Measurements from ENCODE around the gene ZCCHC3.

ZCCHC3 gene

GRCh38 chr20:286508-286907 is 10.9 kb upstream of the ZCCHC3 start:
- no peak for DNase-seq

- DNase-seq, result no peak
Measured at GRCh38 chr20:288956-289692, 8.2 kb upstream of the ZCCHC3 start.

- no peak for DNase-seq
Measured at GRCh38 chr20:289693-290083, 7.7 kb upstream of the ZCCHC3 start.

DNA sequence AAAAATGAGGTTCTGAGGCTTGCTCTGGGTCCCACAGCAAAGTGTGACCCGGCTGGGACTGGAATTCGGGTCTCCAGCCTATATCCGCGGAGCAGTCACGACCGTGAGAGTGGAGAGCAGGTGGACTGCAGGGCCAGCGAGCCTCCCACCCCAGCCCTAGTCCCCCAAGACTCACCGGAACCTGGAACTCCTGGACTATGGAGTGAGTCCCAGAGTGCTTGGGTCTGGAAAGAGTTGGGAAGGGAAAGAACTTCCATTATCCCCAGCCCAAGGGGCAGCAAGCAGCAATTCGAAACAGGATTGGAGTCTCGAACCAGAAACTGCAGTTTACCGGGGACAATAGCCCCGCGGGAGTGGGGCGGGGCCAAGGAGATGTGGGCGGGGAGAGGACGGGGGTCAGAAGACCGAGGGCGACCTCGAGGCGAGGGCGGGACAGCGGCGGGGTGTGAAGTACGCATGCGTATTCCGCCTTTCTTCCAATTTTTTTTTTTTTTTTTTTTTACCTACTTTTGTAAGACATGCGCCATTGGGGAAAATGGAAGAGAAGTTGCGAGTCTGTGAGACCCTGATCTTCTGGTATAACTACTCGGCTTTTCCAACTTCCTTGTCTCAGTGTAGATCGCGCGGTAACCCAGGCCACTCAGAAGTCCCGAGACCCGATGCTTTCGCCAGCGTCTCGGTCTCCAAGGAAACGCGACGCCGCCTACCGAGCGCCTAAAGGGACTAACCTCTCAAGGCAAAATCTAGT is 7.1 kb upstream of the ZCCHC3 start, which contains the start of gene C20orf96:
TSS of gene C20orf96 (minus strand) at position 667 of the 748 bp plus-strand sequence. CDS start at position 527, 140 bp downstream.
- peak; percentile 92 to 95 for DNase-seq

GRCh38 chr20:294602-295001 is 2.8 kb upstream of the ZCCHC3 start:
- DNase-seq, result no peak

DNA sequence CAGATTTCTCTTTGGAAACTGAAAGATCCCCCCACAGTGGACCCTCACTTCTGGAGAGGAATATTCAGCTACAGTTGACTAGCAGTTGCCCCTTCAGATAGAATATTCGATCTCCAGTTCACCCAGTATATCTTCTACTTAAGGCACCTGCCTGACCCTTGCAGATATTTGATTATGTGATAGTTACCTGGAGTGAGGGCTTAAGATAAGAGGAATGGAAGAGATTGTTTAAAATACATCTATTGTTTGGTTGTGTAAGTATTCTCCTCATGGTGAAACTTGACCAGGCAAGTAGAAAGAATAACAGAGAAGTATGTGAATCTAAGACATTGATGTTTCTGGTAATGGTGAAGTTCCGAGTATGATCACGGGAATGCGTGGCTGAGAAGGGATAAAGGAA is 1.6 kb upstream of the ZCCHC3 start:
- DNase-seq, result no peak

GRCh38 chr20:297925-298775 is 780 bp downstream of the ZCCHC3 start:
- DNase-seq, result peak in 1 of 2 experiments; percentile 49

DNA sequence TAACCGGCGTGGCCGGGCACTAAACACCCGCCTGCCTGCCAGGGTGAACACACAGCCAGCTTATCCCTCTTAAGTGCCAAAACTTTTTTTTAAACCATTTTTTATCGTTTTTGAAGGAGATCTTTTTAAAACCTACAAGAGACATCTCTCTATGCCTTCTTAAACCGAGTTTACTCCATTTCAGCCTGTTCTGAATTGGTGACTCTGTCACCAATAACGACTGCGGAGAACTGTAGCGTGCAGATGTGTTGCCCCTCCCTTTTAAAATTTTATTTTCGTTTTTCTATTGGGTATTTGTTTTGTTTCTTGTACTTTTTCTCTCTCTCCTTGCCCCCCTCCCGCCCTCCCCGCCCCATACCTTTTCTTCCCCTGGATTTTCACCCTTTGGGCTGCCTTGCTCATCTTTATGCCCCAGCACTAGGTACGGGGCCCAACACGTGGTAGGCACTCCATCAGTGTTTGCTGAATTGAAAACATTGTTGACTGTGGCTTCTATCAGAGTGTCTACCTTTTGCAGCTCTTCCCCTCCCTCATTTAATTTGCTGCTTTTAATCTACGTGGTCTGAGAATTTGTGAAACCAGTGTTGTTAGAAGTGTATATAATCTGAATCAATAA is 1.5 kb downstream of the ZCCHC3 start:
- DNase-seq, result no peak

- DNase-seq, result no peak
Measured at GRCh38 chr20:300345-300990, 3.1 kb downstream of the ZCCHC3 start.

DNA sequence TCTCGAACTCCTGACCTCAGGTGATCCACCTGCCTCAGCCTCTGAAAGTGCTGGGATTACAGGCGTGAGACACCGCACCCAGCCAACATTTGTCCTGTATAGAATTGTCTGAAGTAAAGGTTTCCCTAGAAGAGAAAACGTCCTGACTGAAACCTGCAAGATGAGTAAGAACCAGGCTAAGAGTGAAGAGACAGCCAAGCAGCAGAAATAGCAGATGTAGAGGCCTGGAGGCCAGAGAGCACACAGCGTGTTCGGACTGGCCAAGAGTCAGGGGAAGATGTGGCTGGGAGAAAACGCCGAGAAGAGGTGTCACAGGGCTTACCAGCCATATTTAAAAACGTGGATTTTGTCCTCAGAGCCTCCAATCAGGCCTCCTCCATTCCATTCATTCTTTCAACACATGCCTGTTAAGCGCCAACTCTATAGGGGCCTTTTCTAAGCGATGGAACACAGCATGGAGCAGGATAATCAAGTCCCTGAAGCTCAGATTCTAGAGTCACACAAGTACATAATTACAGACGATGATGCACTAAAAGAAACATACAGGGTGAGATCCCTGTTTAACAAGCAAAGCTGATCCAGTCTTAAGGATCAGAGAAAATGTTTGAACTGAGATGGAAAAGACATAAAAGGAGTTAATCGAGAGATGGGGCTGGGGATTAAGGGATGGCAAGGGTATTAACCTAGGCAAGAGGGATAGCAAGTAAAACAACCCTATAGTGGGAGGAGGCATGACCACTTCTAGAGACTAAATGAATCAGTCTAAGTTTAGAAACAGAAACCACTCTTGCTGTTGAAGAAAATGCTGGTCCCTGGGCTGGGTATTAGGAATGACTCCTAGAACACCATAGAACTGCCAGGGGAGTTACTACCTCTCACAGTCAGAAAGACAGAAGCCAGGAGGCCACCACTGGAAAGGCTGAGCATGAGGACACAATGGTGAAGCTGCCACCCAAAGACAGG is 4.8 kb downstream of the ZCCHC3 start:
- DNase-seq, result no peak

GRCh38 chr20:305745-306144 is 8.4 kb downstream of the ZCCHC3 start:
- no peak for DNase-seq

DNA sequence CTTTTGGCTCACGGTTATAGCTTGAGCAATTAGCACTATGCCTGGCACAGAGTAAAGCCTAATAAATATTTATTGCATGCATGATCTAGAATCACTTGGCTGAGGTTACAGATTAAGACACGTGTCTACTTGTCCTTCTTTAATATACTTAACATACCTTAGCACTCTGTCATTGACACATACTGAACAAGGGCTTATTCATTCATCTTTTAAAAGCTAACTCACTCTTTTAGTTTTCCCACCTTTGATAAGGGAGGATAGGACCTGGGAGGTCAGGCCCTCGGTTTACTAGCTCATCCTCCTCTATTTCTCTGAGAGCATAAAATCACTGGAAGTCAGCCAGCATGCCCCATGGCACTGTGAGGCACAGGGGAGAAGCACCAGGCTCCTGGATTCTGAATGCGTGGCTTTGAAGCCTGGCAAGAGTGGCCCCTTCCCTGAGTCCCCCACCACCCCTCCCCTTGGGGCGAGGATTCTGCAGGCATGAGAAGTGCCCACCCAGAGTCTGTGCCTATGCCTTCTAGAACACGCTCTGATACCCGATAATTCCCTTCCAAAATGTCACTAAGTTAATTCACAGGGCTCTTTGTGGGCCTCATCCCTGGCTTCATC is 11.2 kb downstream of the ZCCHC3 start:
- no peak for DNase-seq

DNA sequence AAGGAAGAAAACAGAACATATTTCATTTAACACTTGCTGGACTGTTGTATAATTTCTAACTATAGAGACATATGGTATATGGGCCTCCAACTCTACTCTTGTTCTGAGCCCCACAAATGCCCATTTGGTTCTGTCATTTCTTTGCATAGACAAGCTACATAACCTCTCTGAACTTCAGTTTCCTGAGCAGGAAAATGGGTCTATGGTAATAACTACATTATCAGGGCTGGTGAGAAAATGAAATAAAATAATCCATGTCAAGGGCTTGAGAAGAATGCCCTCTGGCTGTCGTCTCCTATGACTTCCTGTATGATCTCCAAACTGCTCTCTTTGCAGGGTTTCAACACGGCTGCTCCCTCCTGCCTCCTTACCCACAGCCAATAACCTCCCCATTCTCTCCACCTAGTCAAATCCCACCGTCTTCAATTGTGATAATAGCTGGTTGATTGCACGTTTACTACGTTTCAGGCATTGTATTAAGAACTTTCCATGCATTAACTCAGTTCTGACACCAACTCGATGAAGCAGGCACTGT is 12.0 kb downstream of the ZCCHC3 start:
- no peak for DNase-seq

- DNase-seq, result peak; percentile 93 to 98
Measured at GRCh38 chr20:309841-310644, 12.7 kb downstream of the ZCCHC3 start.

DNA sequence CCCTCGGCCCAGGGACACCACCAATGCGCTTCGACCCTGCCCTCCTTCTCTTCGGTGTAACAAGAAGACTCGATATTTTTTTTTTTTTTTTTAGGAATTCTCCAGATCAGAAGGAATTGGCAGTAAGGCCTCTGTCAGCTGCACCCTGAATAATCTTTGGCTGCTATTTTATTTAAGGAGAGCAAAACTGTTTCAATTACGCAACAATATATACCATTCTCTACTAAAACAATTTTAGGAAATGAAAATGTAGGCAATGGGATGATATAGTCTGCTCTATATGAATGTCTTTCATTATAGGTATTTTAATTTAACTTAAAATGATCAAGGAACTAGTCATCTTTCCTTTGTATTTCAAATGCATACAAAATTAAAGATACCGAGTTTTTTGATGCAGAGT is 13.3 kb downstream of the ZCCHC3 start:
- no peak for DNase-seq

DNA sequence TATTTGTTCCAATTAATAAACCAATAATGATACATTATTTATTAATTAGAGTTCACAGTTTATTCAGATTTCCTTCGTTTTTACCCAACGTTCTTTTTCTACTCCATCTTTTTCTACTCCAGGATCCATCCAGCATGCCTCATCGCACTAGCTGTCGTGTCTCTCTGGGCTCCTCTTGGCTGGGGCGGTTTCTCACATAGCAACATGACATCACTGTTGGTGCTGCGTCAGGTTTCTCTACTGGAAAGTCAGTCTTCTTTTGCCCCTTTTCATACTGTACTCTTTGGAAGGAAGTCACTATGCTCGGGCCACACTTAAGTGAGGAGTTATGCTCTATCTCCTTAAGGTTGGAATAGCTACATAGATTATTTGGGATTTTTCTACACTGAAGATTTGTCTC is 14.2 kb downstream of the ZCCHC3 start:
- DNase-seq, result no peak

- DNase-seq, result no peak
Measured at GRCh38 chr20:312067-312466, 14.7 kb downstream of the ZCCHC3 start.

- DNase-seq, result no peak
Measured at GRCh38 chr20:312866-313265, 15.5 kb downstream of the ZCCHC3 start.

GRCh38 chr20:313402-313801 is 16.0 kb downstream of the ZCCHC3 start:
- DNase-seq, result no peak

DNA sequence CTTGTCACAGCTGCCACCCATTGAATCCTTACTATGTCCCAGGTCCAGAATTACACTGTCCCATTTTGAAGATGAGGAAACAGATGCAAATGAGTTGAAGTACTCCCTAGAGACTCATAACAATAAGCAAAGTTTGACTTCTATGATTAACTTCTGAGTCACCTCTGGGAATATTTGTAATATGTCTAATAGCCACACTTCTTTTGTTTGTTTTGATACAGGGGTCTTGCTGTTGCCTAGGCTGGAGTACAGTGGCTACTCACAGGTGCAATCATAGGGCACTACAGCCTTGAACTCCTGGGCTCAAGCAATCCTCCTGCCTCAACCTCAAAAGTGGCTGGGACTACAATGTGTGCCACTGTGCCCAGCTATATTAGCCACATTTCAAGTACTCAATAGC is 16.6 kb downstream of the ZCCHC3 start:
- DNase-seq, result no peak
